Measurements from ENCODE around the gene WDR91. TPM values are rescaled to one million over a fixed set of nuclear protein-coding genes. Genes with fewer than 3 reads are reported as not detected.

Gene WDR91
- total RNA-seq, 2 experiments from 2014 or later: 12.9 to 13.1 TPM

GRCh38 chr7:135195156-135195555 lies 16.2 kb downstream of the WDR91 start:
- TF ChIP-seq, protein P1, sequence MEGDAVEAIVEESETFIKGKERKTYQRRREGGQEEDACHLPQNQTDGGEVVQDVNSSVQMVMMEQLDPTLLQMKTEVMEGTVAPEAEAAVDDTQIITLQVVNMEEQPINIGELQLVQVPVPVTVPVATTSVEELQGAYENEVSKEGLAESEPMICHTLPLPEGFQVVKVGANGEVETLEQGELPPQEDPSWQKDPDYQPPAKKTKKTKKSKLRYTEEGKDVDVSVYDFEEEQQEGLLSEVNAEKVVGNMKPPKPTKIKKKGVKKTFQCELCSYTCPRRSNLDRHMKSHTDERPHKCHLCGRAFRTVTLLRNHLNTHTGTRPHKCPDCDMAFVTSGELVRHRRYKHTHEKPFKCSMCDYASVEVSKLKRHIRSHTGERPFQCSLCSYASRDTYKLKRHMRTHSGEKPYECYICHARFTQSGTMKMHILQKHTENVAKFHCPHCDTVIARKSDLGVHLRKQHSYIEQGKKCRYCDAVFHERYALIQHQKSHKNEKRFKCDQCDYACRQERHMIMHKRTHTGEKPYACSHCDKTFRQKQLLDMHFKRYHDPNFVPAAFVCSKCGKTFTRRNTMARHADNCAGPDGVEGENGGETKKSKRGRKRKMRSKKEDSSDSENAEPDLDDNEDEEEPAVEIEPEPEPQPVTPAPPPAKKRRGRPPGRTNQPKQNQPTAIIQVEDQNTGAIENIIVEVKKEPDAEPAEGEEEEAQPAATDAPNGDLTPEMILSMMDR (IDR thresholded peaks at IDR 0.05): no peak

DNA sequence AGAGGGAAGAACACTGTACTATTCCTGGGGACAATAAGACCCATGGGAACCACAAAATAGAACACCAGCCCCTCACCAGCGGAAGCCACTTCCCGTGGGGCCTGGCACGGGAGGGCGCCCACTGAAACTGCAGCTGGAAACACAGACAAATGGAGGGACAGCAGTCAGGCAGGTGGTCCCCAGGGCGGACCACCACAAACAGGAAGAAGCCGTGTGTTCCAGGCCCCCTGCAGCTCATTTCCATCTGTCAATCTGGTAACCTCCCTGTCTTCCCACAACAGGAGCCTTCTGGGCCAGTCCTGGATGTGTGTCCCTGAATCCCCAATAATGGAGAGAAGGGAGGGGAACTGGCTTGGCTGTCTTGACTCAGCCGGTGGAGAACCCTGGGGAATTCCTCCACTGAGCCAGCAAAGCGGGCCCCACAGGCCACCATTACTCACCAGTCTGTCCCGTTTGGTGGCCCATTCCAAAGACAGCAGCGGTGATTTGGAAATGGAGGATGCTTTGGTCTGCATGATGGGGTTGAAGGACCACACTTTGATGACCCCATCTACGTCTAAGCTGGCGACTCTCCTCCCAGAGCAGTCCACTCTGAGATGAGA lies 16.7 kb downstream of the WDR91 start:
- Mint-ChIP-seq H3K4me1 (ENCODE audit: low read depth) (peaks cover 12% of the 10 kb centered on the region), H3K36me3 (ENCODE audit: low read depth) (peaks cover 49% of the 10 kb centered on the region), H3K27me3 (no peaks in the 10 kb centered on the region), H3K9me3 (no peaks in the 10 kb centered on the region), H3K27ac (no peak overlapping the region), H3K4me3 (no peak overlapping the region)
- intact Hi-C loops (cut with micrococcal nuclease): no loop called here
- ChIA-PET POLR2A (interaction anchor here (1.1 to 2.0 kb wide), 2 partner anchors 8 to 10 kb away, joined by 3 to 7 read pairs; no protein-coding TSS in a partner anchor), CTCF (interaction anchor here (0.7 kb wide), 1 partner anchor 131 kb away, joined by 3 read pairs; no protein-coding TSS in a partner anchor)
- no peak for ATAC-seq
- no peak for DNase-seq
- TF ChIP-seq, protein P1 (IDR thresholded peaks at IDR 0.05): no peak

More at GRCh38 chr7:135195156-135195555, 16.2 kb downstream of the WDR91 start:
- H3K4me3 Mint-ChIP-seq: no peak overlapping the region
- no peaks in the 10 kb centered on the region for H3K27me3 Mint-ChIP-seq
- no peaks in the 10 kb centered on the region for H3K9me3 Mint-ChIP-seq
- ChIA-PET CTCF (no interaction called here), POLR2A (interaction anchor here (1.1 to 2.0 kb wide), 2 partner anchors 9 kb away, joined by 3 to 7 read pairs; no protein-coding TSS in a partner anchor)
- intact Hi-C loops (cut with micrococcal nuclease): no loop called here
- no peak for ATAC-seq
- peaks cover 45% of the 10 kb centered on the region for H3K36me3 Mint-ChIP-seq (ENCODE audit: low read depth)
- no peak overlapping the region for H3K27ac Mint-ChIP-seq
- no peak for DNase-seq
- peaks cover 12% of the 10 kb centered on the region for H3K4me1 Mint-ChIP-seq (ENCODE audit: low read depth)

DNA sequence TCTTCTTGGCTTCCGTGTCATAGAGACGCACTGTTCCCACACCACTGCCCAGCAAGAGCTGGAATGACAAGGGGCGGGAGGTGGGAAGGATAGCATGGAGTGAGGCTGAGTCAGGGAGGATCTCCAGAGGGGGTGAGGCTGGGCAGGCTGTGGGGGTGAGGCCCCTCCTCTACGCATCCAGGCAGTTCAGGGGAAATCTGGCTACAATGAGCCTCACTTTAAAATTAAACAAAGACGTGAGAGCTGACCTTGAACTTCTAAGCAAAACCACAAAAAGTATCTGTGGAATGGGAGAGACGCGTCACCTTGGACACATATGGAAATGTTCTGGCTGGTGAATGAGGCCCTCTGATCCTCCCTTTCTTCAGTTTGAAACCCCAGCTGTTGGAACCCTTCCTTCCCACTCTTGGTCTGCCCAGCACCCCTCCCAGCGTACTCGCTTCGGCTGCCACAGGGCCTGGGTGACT lies 17.7 kb downstream of the WDR91 start:
- ATAC-seq (no peak), DNase-seq (no peak)
- Mint-ChIP-seq H3K27ac (no peak overlapping the region), H3K4me3 (no peak overlapping the region), H3K4me1 (ENCODE audit: low read depth) (peaks cover 7% of the 10 kb centered on the region), H3K36me3 (ENCODE audit: low read depth) (peaks cover 50% of the 10 kb centered on the region), H3K9me3 (no peaks in the 10 kb centered on the region), H3K27me3 (no peaks in the 10 kb centered on the region)
- ChIA-PET POLR2A (no interaction called here), CTCF (no interaction called here)
- TF ChIP-seq, protein P1 (IDR thresholded peaks at IDR 0.05): no peak
- intact Hi-C loops (cut with micrococcal nuclease): no loop called here

DNA sequence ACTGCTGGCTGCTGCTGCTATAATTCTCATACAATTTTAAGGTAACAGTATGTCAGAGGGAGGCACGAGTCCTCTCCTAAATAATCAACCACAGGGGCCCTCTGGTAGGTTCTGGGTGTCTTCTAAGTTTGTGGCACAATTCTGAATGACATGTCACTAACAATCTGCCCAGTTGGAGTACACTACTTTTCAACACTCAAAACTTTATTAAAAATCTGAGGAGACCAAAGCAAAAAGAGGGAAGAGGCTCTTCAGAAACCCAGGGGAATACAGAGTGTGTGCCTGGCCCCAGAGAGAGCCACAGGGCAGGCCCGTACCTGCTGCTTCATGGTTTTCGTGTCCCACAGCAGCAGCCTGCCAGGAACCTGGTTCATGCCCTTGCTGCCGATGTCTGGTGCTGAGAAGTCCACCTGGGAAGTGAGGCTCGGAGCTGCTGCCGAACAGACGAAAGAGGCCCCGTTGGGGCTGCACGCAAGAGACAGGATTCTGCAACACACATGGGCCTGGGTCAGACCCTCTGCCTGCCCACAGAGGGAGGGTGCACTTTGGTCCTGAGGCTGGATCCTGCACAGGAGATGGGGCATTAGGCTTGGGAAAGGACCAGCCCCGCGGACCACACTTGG lies 18.3 kb downstream of the WDR91 start:
- no peak for DNase-seq
- ChIA-PET POLR2A (no interaction called here), CTCF (no interaction called here)
- intact Hi-C loops (cut with micrococcal nuclease): no loop called here
- ATAC-seq: no peak
- H3K4me1 Mint-ChIP-seq (ENCODE audit: low read depth): peaks cover under 1% of the 10 kb centered on the region
- H3K36me3 Mint-ChIP-seq (ENCODE audit: low read depth): peaks cover 48% of the 10 kb centered on the region
- TF ChIP-seq, protein P1 (IDR thresholded peaks at IDR 0.05): no peak
- no peak overlapping the region for H3K4me3 Mint-ChIP-seq
- no peaks in the 10 kb centered on the region for H3K27me3 Mint-ChIP-seq
- H3K27ac Mint-ChIP-seq: no peak overlapping the region
- no peaks in the 10 kb centered on the region for H3K9me3 Mint-ChIP-seq

DNA sequence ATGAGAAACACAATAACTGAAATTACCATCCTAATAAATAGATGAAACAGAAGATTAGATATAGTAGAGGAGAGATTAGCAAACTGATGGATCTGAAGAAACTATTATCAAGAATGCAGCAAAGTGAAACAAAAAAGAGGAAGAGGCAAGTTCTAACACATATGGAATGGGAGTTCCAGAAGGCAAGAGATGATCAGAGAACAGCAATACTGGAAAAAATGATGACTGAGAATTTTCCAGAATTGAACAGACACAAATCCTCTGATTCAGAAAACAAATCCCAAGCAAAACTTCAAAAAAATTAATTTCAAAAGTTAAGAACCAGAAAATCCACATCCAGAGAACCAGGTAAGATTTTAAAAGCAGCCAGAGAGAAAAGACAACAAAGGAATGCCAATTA lies 20.6 kb downstream of the WDR91 start:
- ChIA-PET POLR2A (no interaction called here), CTCF (interaction anchor here (1.3 kb wide), 1 partner anchor 12 kb away, joined by 3 read pairs; no protein-coding TSS in a partner anchor)
- TF ChIP-seq, protein P1 (IDR thresholded peaks at IDR 0.05): no peak
- intact Hi-C loops (cut with micrococcal nuclease): no loop called here
- ATAC-seq: no peak
- H3K9me3 Mint-ChIP-seq: no peaks in the 10 kb centered on the region
- peaks cover 55% of the 10 kb centered on the region for H3K36me3 Mint-ChIP-seq (ENCODE audit: low read depth)
- no peaks in the 10 kb centered on the region for H3K27me3 Mint-ChIP-seq
- no peak for DNase-seq
- H3K4me1 Mint-ChIP-seq (ENCODE audit: low read depth): peaks cover 2% of the 10 kb centered on the region
- H3K4me3 Mint-ChIP-seq: no peak overlapping the region
- H3K27ac Mint-ChIP-seq: no peak overlapping the region

Measured in activated CD8-positive, alpha-beta T cell treated with anti-CD3 and anti-CD28 coated beads for 36 hours (primary cell).